Measurements from ENCODE around the gene RPL29.
"Not testable (repeated sequence)": the region's sequence is repeated elsewhere in the genome, so short reads cannot be mapped to it uniquely, and the experiment has no call there.

Gene RPL29

DNA sequence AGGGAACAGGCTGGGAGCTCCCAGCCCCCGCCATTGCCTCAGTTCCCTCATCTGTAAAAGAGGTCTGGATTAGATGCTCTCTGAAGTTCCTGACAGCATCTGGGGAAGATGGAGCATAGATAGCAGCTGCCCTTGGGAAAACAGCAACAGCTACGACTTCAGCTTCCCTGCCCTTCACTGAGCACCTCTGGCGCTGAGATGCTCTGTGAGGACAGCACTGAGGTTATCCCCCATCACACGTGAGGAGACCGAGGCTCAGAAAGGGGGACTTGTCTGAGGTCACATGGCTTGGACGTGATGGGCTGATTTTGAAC, 11.1 kb upstream of the RPL29 start:
- in situ Hi-C loops (cut with MboI; ENCODE audit: low sequenced_read_pairs) = no loop called here

DNA sequence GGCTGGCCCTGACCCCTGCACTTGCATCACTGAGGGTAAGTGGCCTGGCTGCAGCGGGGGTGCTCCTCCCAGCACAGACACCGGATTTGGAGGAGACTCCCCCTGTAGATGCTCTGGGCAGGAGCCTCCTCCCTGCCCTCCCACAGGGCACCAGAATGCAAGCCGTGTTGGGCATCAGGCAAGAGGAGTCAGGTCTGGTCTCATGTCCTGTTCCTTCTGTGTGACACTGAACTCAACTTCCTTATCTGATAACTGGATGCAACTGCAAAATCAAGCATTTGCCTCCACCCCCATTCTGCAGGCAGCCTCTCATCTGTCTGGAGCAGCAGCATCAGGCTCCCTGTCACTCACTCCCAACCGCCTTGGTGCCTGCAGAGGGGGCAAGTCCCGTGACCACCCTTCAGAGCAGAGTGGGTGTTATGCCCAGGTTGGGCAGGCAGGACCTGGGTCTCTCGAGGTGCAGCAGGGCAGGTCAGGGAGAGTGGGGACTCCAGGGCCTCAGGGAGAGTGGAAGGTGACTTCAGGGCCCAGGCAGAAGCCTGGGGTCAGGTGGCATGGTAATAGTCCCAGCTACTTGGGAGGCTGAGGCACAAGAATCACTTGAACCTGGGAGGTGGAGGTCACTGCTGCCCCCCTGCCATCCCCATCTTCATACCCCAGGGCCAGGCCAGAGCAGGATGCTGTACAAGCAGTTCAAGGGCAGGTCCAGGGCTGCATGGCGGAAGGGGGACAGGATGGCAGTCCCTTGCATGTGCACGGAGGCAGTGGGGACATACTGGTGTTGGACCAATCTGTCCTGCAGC, 10.5 kb upstream of the RPL29 start:
- in situ Hi-C loops (cut with MboI; ENCODE audit: low sequenced_read_pairs) = no loop called here

DNA sequence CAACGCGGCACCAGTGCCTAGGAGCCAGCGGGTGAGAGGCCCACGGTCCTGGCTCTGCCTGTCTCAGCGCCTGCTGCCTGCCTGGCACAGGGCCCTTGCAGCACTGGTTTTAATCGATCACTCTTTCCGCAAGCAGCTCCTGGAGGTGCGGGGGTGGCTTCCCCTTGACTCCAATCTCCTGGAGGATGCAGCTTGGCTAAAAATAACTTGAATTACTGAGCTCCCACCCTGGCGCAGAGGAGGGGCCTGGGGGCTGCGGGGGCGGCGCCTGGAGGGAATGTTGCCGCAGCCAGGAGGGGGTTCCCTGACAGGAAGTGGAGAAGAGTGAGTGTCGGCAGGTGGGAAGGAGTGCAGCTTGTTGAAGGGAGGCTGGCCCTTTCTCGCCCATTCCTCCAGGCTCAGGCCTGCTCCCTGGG, 9.9 kb upstream of the RPL29 start:
- in situ Hi-C loops (cut with MboI; ENCODE audit: low sequenced_read_pairs) = no loop called here

- in situ Hi-C loops (cut with MboI; ENCODE audit: low sequenced_read_pairs) = no loop called here
These were observed 9.3 kb upstream of the RPL29 start for GRCh38 chr3:52004906-52005395.

- in situ Hi-C loops (cut with MboI; ENCODE audit: low sequenced_read_pairs) = no loop called here
These were observed 8.6 kb upstream of the RPL29 start for GRCh38 chr3:52004163-52004787.

- in situ Hi-C loops (cut with MboI; ENCODE audit: low sequenced_read_pairs) = no loop called here
These were observed 7.1 kb upstream of the RPL29 start for GRCh38 chr3:52002748-52003147.

DNA sequence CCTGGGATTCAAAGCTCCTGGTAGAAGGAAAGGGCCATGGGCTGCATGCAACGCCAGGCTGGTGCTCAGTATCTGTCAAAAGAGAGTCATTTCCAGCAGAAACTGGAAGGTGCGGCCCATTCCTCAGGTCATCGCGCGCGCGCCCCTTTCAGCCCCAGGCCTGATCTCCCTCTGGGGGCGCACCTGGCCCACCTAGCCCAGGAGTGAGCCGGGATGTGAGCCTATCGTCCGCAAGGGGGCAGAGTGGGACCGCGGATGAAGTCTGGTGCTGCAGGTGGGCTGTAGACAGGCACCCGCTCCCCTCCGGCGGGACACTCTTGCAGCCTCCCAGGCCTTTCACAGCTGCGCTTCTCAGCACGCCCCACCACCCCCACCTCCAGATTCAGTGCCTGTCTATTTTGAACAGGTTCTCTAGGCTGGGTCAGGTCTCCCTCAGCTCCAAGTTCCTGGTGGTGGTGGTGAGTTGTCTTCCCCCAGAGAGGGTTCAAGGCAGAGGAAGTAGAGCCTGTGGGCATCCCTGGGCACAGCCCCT, 5.8 kb upstream of the RPL29 start:
- in situ Hi-C loops (cut with MboI; ENCODE audit: low sequenced_read_pairs) = no loop called here

- in situ Hi-C loops (cut with MboI; ENCODE audit: low sequenced_read_pairs) = no loop called here
These were observed 4.2 kb upstream of the RPL29 start for GRCh38 chr3:51999846-52000245.

DNA sequence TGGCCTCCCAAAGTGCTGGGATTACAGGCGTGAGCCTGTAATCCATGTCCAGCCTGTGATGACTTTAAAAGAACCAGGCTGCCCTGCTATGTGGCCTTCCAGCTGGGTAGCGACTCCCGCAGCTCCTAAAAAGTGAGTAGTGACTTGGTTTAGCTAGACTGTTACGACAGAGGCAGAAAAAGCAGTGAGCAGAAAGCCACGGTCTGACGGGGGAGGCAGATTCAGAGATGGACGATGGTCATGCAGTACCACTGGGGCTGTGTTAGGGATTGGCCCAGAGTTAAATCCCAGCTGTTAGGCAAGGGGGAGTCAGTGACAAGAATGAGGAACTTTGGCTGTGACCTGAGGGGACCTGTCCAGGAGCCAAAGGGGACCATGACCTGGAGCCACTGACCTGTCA, 3.1 kb upstream of the RPL29 start:
- in situ Hi-C loops (cut with MboI; ENCODE audit: low sequenced_read_pairs) = no loop called here

DNA sequence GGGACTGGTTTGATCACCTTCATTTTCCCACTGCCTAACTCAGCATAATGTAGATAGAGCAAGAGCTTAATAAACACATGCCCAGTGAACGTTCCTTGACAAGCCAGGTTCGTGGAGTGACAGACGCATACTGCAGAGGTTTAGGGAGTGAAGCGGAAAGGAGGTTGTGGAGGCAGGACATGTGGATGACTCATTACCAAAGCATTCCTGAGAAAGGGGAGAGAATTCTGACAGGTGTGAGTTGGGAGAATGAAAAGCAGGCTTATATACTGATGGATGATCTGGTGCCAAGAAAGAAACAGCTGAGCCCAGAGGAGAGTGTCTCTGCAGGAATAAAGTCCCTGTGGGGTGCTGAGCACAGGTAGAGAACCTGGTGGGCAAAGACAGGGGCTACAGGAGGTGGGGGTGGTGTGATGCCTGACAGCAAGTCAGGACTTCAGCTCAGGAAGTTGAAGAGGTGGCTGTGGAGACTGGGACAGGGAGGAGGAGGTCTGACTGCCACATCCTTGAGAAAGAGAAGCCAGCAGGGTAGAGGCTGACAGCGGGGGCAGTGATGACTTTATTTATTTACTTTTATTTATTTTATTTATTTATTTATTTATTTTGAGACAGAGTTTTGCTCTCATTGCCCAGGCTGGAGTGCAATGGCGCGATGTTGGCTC, 2.4 kb upstream of the RPL29 start:
- in situ Hi-C loops (cut with MboI; ENCODE audit: low sequenced_read_pairs) = no loop called here

- in situ Hi-C loops (cut with MboI; ENCODE audit: low sequenced_read_pairs) = no loop called here
These were observed 1.5 kb upstream of the RPL29 start for GRCh38 chr3:51997172-51997571.

GRCh38 chr3:51994530-51994929, 1.2 kb downstream of the RPL29 start:
- in situ Hi-C loops (cut with MboI; ENCODE audit: low sequenced_read_pairs) = no loop called here

DNA sequence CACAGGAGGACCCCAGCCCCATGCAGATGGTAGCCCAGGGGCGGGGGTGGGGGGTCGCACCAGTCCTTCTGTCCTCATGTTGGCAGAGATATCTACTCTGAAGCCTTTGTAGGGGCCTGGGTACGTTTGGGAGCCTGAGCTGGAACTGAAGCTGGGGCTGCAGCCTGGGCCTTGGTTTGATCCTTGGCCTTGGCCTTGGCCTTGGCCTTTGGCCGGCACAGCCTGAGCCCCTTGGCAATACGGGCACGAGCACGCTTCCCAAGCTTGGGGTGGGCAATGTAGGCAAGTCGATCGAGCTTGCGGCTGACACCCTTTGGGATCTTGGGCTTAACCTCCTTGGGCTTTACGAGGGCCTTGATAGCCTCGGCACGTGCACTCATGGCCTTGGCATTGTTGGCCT, 2.0 kb downstream of the RPL29 start:
- in situ Hi-C loops (cut with MboI; ENCODE audit: low sequenced_read_pairs) = not testable (repeated sequence)

- in situ Hi-C loops (cut with MboI; ENCODE audit: low sequenced_read_pairs) = no loop called here
These were observed 3.5 kb downstream of the RPL29 start for GRCh38 chr3:51992017-51992682.

- in situ Hi-C loops (cut with MboI; ENCODE audit: low sequenced_read_pairs) = not testable (repeated sequence)
These were observed 5.2 kb downstream of the RPL29 start for GRCh38 chr3:51990501-51990971.

DNA sequence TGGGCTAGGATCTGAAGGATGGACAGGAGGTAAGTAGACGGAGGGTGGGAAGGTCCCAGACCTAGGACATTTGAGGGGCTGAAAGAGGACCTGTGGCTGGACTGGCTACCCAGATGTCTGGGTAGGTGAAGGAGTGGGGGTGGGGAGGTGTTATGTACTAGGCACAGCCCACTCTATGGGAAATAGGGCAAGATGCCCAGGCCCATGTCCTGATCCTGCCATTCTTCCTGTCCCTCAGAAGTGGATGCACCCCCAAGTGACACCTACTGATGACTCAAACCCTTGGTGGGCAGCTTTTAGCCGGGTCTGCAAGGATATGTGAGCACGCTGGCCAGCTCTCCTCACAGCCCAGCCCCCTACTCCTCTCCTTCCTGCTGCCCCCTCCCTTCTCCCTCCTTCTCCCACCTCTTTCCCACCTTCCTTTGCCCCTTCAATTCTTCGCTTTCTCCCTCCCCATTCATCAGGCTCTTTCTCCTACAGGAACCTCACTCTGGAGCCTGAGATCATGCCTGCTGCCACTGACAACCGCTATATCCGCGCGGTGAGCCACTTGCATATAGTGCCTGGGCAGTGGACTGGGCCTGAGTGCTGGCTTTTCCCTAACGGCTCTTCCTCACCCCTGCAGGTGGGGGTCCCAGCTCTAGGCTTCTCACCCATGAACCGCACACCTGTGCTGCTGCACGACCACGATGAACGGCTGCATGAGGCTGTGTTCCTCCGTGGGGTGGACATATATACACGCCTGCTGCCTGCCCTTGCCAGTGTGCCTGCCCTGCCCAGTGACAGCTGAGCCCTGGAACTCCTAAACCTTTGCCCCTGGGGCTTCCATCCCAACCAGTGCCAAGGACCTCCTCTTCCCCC, 7.2 kb downstream of the RPL29 start:
- in situ Hi-C loops (cut with MboI; ENCODE audit: low sequenced_read_pairs) = no loop called here

- in situ Hi-C loops (cut with MboI; ENCODE audit: low sequenced_read_pairs) = no loop called here
These were observed 8.1 kb downstream of the RPL29 start for GRCh38 chr3:51987568-51987967.

DNA sequence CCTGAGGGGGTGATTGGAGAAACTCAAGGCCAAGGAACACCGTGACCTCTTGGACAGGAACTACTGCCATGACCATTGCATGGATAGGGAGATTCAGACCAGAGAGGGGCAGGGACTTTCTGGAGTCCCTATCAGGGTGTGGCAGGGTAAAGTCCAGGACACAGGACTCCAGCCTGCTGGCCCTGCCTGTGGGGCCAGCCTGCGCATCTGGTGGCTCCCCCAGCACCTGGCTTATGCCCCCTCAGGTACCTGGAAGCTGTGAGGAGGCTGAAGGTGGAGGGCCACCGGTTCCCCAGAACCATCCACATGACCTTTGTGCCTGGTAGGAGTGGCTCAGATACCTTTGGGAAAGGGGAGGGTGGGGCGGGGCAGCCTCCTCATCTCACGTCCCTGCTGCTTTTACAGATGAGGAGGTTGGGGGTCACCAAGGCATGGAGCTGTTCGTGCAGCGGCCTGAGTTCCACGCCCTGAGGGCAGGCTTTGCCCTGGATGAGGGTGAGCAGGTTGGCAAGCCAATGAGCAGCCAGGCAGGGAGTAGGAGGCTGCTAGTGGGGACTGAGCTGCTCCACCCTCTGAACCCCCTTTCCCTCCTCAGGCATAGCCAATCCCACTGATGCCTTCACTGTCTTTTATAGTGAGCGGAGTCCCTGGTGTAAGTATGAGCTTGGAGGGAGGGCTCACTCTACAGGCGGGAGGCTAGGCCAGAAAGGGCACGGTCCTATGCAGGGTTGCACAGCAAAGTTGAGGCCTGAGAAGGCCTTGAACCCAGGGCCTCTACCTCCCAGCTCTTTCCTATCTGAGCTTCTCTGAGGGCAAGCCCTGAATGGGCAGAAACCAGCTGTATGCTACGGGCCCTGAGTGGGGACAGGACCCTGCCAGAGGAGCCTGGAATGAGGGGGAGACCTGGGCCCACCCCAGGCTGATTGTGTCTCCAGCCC, 9.4 kb downstream of the RPL29 start:
- in situ Hi-C loops (cut with MboI; ENCODE audit: low sequenced_read_pairs) = no loop called here

- in situ Hi-C loops (cut with MboI; ENCODE audit: low sequenced_read_pairs) = no loop called here
These were observed 10.6 kb downstream of the RPL29 start for GRCh38 chr3:51985063-51985462.

Data from HL-60/S4 treated with retinoic acid at 250 ng/mL for 4 days and 3 days (cell line).